Peyer's patch (tissue), 4 donors: ENCODE results near the gene GALNT4. TPM values are rescaled to one million over a fixed set of nuclear protein-coding genes. Genes with fewer than 3 reads are reported as not detected.

Source experiments
- DNase-seq, 3 donors: peaks; one replicate each; pipeline ENCODE4 v3.0.0-alpha.2; 2017 to 2019
- H3K27ac ChIP-seq, 4 donors: fragments of 200-600 bp; sonication (generic); one replicate each; pipeline ENCODE4 v1.5.1; 2016 to 2019
- H3K27me3 ChIP-seq, 2 donors: fragments of 200-600 bp; sonication (generic); one replicate each; pipeline ENCODE4 v1.5.1; 2019
- H3K36me3 ChIP-seq, 3 donors: fragments of 200-600 bp; sonication (generic); one replicate each; pipeline ENCODE4 v1.5.1; 2016 to 2019
- H3K4me1 ChIP-seq, 4 donors: fragments of 200-600 bp; sonication (generic); one replicate each; pipeline ENCODE4 v1.5.1; 2016 to 2019
- H3K4me3 ChIP-seq, 4 donors: fragments of 200-600 bp; sonication (generic); 1 replicate in 3 of 4; 2 replicates in 1 of 4; pipeline ENCODE4 v1.5.1; 2016 to 2019; ENCODE audit warnings: mild to moderate bottlenecking in 1 of 4
- H3K9me3 ChIP-seq, 4 donors: fragments of 200-600 bp; sonication (generic); one replicate each; pipeline ENCODE4 v1.5.1; 2016 to 2019; ENCODE audit warnings: mild to moderate bottlenecking in 1 of 4
- POLR2A ChIP-seq, 2 donors: fragments of 450-650 bp; IDR thresholded peaks; one replicate each; pipeline ENCODE4 v1.5.1; 2017; ENCODE audit warnings: antibody characterized with exemption in 2 of 2, mild to moderate bottlenecking in 2 of 2, moderate library complexity in 2 of 2
- small RNA-seq, 2 donors: library from RNA; depleted of rRNA; stranded (forward); fragments of <200 nt; gene quantifications; one replicate each; pipeline ENCODE3, GENCODE V24; 2016
- total RNA-seq, 4 donors: library from RNA; depleted of rRNA; stranded (reverse); fragments of >200 nt; gene quantifications; one replicate each; pipeline ENCODE4 v1.1.0, GENCODE V29; 2016
- TF ChIP-seq, protein P1 (sequence below), 6 experiments: fragments of 450-650 bp in 4 of 6; fragments of 200-600 bp in 2 of 6; sonication (generic) in 1 of 6; IDR thresholded peaks; one replicate each; pipeline ENCODE4 v1.5.1; 2017 to 2019; ENCODE audit warnings: antibody characterized with exemption in 6 of 6, mild to moderate bottlenecking in 3 of 6, moderate library complexity in 1 of 6

GALNT4 gene
- total RNA-seq, 4 donors from 2014 or later: 15.7 to 34.3 (median 26.1) TPM

GRCh38 chr12:89474615-89475014, 50.0 kb downstream of the GALNT4 start:
- Histone ChIP-seq H3K27ac (no peak overlapping the region), H3K27me3 (no peaks in the 10 kb centered on the region), H3K36me3 (no peaks in the 10 kb centered on the region), H3K4me1 (no peaks in the 10 kb centered on the region), H3K4me3 (no peak overlapping the region), H3K9me3 (no peaks in the 10 kb centered on the region)
- no peak for DNase-seq
- no peak for TF ChIP-seq POLR2A (IDR thresholded peaks at IDR 0.05)
- TF ChIP-seq, protein P1, sequence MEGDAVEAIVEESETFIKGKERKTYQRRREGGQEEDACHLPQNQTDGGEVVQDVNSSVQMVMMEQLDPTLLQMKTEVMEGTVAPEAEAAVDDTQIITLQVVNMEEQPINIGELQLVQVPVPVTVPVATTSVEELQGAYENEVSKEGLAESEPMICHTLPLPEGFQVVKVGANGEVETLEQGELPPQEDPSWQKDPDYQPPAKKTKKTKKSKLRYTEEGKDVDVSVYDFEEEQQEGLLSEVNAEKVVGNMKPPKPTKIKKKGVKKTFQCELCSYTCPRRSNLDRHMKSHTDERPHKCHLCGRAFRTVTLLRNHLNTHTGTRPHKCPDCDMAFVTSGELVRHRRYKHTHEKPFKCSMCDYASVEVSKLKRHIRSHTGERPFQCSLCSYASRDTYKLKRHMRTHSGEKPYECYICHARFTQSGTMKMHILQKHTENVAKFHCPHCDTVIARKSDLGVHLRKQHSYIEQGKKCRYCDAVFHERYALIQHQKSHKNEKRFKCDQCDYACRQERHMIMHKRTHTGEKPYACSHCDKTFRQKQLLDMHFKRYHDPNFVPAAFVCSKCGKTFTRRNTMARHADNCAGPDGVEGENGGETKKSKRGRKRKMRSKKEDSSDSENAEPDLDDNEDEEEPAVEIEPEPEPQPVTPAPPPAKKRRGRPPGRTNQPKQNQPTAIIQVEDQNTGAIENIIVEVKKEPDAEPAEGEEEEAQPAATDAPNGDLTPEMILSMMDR (IDR thresholded peaks at IDR 0.05): no peak

Small RNA genes lying within 50 kb of the gene (small RNA-seq; reads per million reads assigned to genes)
- gene AC025034.2 (0 reads per million in 2 donors), gene POC1B-GALNT4 (0 reads per million in 2 donors)

Other genes starting within 250 kb of the GALNT4 start
- 10 to 100 TPM; 33.1 to 71.0 (median 46.7) TPM for gene DUSP6, start 172.3 kb downstream of the GALNT4 start, total RNA-seq
- 10 to 100 TPM; 24.3 to 42.9 (median 31.1) TPM for gene POC1B, start 1.3 kb upstream of the GALNT4 start, total RNA-seq
- 100 to 1,000 TPM in 1 of 4 donors, 10 to 100 TPM in 3; 79.2 to 117 (median 85.7) TPM for gene ATP2B1, start 184.0 kb upstream of the GALNT4 start, total RNA-seq